Right lobe of liver (tissue), 6 donors: ENCODE measurements around the gene KAT2B. TPM values are rescaled to one million over a fixed set of nuclear protein-coding genes. Genes with fewer than 3 reads are reported as not detected.

ENCODE experiments used
- ATAC-seq, 4 donors: fragments of 200-7000 bp; cut with Tn5 transposase; one replicate each; pipeline ENCODE4 v1.9.1; 2020; ENCODE audit warnings: mild to moderate bottlenecking in 4 of 4, moderate library complexity in 4 of 4
- DNase-seq, 3 donors: peaks; one replicate each; pipeline ENCODE4 v3.0.0-alpha.2; 2020
- H3K27ac ChIP-seq, 3 donors: fragments of 200-600 bp; one replicate each; pipeline ENCODE4 v1.8.0; 2022
- H3K27me3 ChIP-seq, 2 donors: fragments of 200-600 bp; one replicate each; pipeline ENCODE4 v1.8.0; 2022
- H3K36me3 ChIP-seq, 4 donors: fragments of 200-600 bp; sonication (generic) in 1 of 4; one replicate each; pipeline versions ENCODE4 v1.5.1 to v1.8.0; 2017 to 2022; ENCODE audit warnings: control low read depth in 1 of 4
- H3K4me1 ChIP-seq, 4 donors: fragments of 200-600 bp; sonication (generic) in 1 of 4; one replicate each; pipeline versions ENCODE4 v1.5.1 to v1.8.0; 2017 to 2022; ENCODE audit warnings: control low read depth in 1 of 4
- H3K4me3 ChIP-seq, 3 donors: fragments of 200-600 bp; one replicate each; pipeline ENCODE4 v1.8.0; 2022
- H3K9me3 ChIP-seq, 4 donors: fragments of 200-600 bp; sonication (generic) in 1 of 4; one replicate each; pipeline versions ENCODE4 v1.5.1 to v1.8.0; 2017 to 2022; ENCODE audit warnings: control low read depth in 1 of 4
- POLR2A ChIP-seq: fragments of 450-650 bp; IDR thresholded peaks from one replicate; pipeline ENCODE4 v1.6.1; 2017; ENCODE audit warnings: antibody characterized with exemption, mild to moderate bottlenecking
- WGBS: methylation state at CpG from one replicate; pipeline ENCODE4 v1.1.6; 2018; ENCODE audit warnings: low coverage, low lambda C conversion rate; ENCODE audit not compliant: insufficient coverage; ENCODE audit errors: missing lambda C conversion rate; 5-methylcytosine and 5-hydroxymethylcytosine counted together
- intact Hi-C, 2 donors: fragments of 100-400 bp; cut with DNase I; formaldehyde crosslinking; loops; one replicate each; pipeline versions ENCODE4 v1.11.2 to v1.14.1; 2022
- total RNA-seq, 6 experiments: library from RNA; depleted of rRNA in 2 of 6; stranded (reverse); fragments of >200 nt in 2 of 6; fragmentation: NEBNext Ultra II Directional in 3 of 6; extraction: Animal tissue kit (Norgen Biotek cat#: 25700) in 3 of 6; gene quantifications; one replicate each; pipeline versions ENCODE4 v1.1.0 to v1.2.4, GENCODE V29; 2016 to 2023
- TF ChIP-seq, protein P1 (sequence below), 4 donors: fragments of 200-600 bp in 3 of 4; fragments of 450-650 bp in 1 of 4; IDR thresholded peaks; one replicate each; pipeline versions ENCODE4 v1.5.1 to v1.8.0; 2016 to 2022; ENCODE audit warnings: antibody characterized with exemption in 4 of 4, mild to moderate bottlenecking in 2 of 4
- donor health status: DM: no; HTN: yes; CAD: no.
- donor health status: DM: no; HTN: no; CAD: no.
- donor health status: DM: no; HTN: no; CAD: no.
- donor health status: DM: no; HTN: yes; CAD: no.
- donor health status: DM: no; HTN: yes; CAD: no.

The KAT2B gene
- total RNA-seq, 6 experiments from 2014 or later = 25.6 to 35.7 (median 30.3) TPM

DNA sequence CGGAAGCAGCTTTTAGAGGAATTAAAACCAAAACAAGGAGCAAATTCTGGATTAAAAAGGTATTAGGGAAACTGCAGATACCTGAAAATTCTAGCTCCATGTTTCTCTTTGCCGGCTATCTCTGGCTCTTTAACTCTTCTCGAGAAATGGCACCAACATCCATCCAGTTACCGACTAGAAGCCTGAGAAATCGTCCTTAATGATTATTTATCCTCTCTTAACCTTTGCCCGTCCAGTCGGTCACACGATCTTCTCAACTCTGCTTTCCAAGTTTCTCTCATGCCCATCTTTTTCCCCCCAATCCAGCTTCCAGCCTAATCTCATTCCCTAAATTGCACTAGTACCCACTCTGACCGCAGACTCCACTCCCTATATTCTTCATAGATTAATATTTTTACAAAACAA lies 146.4 kb downstream of the KAT2B start:
- H3K27ac ChIP-seq = peak overlapping the region; percentile 91 to 95 (median 94)
- no peak for DNase-seq
- H3K9me3 ChIP-seq = no peaks in the 10 kb centered on the region
- peak overlapping the region; percentile 53 to 75 (median 62) for H3K4me3 ChIP-seq
- intact Hi-C loops = no loop called here
- WGBS = 1% methylated on average over 9 of the region's 9 CpGs
- no peaks in the 10 kb centered on the region for H3K27me3 ChIP-seq
- H3K36me3 ChIP-seq = no peaks in the 10 kb centered on the region
- H3K4me1 ChIP-seq = peaks cover 0 to 6% (median 0%) of the 10 kb centered on the region in 4 donors
- peak; percentile 34 to 61 (median 56) for ATAC-seq
- TF ChIP-seq POLR2A = peak; percentile 9
- TF ChIP-seq, protein P1, sequence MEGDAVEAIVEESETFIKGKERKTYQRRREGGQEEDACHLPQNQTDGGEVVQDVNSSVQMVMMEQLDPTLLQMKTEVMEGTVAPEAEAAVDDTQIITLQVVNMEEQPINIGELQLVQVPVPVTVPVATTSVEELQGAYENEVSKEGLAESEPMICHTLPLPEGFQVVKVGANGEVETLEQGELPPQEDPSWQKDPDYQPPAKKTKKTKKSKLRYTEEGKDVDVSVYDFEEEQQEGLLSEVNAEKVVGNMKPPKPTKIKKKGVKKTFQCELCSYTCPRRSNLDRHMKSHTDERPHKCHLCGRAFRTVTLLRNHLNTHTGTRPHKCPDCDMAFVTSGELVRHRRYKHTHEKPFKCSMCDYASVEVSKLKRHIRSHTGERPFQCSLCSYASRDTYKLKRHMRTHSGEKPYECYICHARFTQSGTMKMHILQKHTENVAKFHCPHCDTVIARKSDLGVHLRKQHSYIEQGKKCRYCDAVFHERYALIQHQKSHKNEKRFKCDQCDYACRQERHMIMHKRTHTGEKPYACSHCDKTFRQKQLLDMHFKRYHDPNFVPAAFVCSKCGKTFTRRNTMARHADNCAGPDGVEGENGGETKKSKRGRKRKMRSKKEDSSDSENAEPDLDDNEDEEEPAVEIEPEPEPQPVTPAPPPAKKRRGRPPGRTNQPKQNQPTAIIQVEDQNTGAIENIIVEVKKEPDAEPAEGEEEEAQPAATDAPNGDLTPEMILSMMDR (IDR thresholded peaks at IDR 0.05) = no peak

DNA sequence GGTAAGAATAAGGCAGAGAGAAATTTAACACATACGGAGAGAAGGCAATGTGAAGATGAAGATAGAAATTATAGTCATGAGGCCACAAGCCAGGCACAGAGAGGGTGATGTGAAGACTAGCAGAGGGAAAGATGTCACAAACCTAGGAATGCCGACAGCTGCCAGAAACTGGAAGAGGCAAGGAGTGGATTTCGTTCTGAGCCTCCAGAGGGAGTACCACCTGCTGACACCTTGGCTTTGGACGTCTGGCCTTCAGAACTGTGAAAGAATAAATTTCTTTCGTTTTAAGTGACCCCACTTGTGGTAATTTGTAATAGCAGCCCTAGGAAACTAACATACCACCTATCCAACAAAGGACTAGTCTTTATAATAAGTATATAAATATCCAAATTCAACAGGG lies 150.7 kb downstream of the KAT2B start:
- no peaks in the 10 kb centered on the region for H3K4me1 ChIP-seq
- H3K36me3 ChIP-seq = no peaks in the 10 kb centered on the region
- H3K27ac ChIP-seq = no peak overlapping the region
- intact Hi-C loops = no loop called here
- no peak overlapping the region for H3K4me3 ChIP-seq
- 78% methylated on average over 5 of the region's 5 CpGs for WGBS
- ATAC-seq (no peak), DNase-seq (no peak)
- H3K9me3 ChIP-seq = no peaks in the 10 kb centered on the region
- no peaks in the 10 kb centered on the region for H3K27me3 ChIP-seq
- TF ChIP-seq, protein P1 (IDR thresholded peaks at IDR 0.05) = no peak
- no peak for TF ChIP-seq POLR2A

DNA sequence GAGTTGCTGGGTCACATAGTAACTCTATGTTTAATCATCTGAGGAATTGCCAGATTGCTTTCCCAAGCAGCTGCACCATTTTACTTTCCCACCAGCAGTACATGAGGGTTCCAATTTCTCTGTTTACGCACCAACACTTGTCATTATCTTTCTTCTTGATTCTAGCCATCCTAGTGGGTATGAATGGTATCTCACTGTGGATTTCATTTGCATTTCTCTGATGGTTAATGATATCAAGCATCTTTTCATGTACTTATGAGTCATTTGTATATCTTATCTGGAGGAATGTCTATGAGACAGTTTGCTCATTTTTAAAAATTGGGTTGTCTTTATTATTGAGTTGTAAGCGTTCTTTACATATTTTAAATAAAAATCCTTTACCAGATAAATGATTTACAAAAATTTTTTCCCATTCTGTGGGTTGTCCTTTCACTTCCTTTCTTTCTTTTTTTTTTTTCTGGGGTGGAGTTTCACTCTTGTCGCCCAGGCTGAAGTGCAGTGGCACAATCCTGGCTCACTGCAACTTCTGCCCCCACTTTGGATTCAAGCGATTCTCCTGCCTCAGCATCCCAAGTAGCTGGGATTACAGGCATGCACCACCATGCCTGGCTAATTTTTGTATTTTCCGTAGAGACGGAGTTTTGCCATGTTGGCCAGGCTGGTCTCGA lies 154.7 kb downstream of the KAT2B start:
- 83% methylated on average over 7 of the region's 7 CpGs for WGBS

DNA sequence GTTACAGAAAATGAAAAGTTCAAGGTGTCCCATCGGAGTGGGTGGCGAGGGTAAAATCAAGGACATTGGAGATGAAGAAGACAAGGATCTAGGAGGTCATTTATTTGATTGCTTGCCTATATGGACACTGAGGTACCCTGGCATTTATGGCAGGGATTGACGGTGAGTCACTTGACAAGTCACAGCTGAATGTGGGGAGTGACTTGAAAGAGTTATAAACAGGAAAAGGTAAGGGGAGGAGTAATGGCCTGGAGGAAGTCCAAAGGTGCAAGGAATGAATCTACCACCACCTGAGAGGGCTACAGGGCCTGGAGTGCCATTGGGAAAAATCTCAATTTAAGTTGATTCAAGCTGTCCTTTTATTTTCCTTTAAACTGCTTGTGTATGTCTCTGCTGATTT lies 157.5 kb downstream of the KAT2B start:
- H3K4me3 ChIP-seq = no peak overlapping the region
- no peaks in the 10 kb centered on the region for H3K9me3 ChIP-seq
- ATAC-seq (no peak), DNase-seq (no peak)
- 84% methylated on average over 3 of the region's 3 CpGs for WGBS
- H3K27ac ChIP-seq = no peak overlapping the region
- H3K4me1 ChIP-seq = no peaks in the 10 kb centered on the region
- no peaks in the 10 kb centered on the region for H3K36me3 ChIP-seq
- intact Hi-C loops = no loop called here
- TF ChIP-seq POLR2A = no peak
- TF ChIP-seq, protein P1 (IDR thresholded peaks at IDR 0.05) = no peak
- H3K27me3 ChIP-seq = no peaks in the 10 kb centered on the region

More for the DNA sequence above, 154.7 kb downstream of the KAT2B start:
- Histone ChIP-seq H3K27ac (no peak overlapping the region), H3K27me3 (no peaks in the 10 kb centered on the region), H3K36me3 (no peaks in the 10 kb centered on the region), H3K4me3 (no peak overlapping the region), H3K4me1 (no peaks in the 10 kb centered on the region), H3K9me3 (no peaks in the 10 kb centered on the region)
- DNase-seq = no peak
- TF ChIP-seq, protein P1 (IDR thresholded peaks at IDR 0.05) = no peak
- TF ChIP-seq POLR2A = no peak
- no peak for ATAC-seq
- intact Hi-C loops = no loop called here
